Fibroblast of lung (primary cell): Measurements from ENCODE around the gene EIF1. TPM values are rescaled to one million over a fixed set of nuclear protein-coding genes. Genes with fewer than 3 reads are reported as not detected.
A peak's percentile ranks its signal among the peaks of the same experiment; 100 is the strongest.

Experiments
- DNase-seq, 2 donors: peaks; one replicate each; pipeline versions ENCODE4 v3.0.0 to v3.0.0-alpha.2; 2010; ENCODE audit warnings: low read depth in 2 of 2
- H2AFZ ChIP-seq: 2 replicates; pipeline ENCODE4 v1.5.1; 2012; ENCODE audit warnings: low read length, control low read depth, inconsistent platforms
- H3K27ac ChIP-seq: 2 replicates; pipeline ENCODE4 v1.5.1; 2011; ENCODE audit warnings: low read length, control low read depth; ENCODE audit not compliant: insufficient read depth
- H3K27me3 ChIP-seq: 2 replicates; pipeline ENCODE4 v1.5.1; 2011; ENCODE audit warnings: mild to moderate bottlenecking, low read length; ENCODE audit not compliant: control insufficient read depth, insufficient read depth
- H3K36me3 ChIP-seq: 2 replicates; pipeline ENCODE4 v1.5.1; 2011; ENCODE audit warnings: low read length; ENCODE audit not compliant: control insufficient read depth, insufficient read depth
- H3K4me1 ChIP-seq: 2 replicates; pipeline ENCODE4 v1.5.1; 2011; ENCODE audit warnings: low read length; ENCODE audit not compliant: control insufficient read depth, insufficient read depth; ENCODE audit errors: extremely low read depth
- H3K4me2 ChIP-seq: 2 replicates; pipeline ENCODE4 v1.5.1; 2011; ENCODE audit warnings: low read length, control low read depth; ENCODE audit not compliant: insufficient read depth; ENCODE audit errors: extremely low read depth
- H3K4me3 ChIP-seq, 4 experiments: fragments of 200-600 bp in 1 of 4; sonication (generic) in 1 of 4; replicated peaks in 1 of 4; 2 replicates each; pipeline ENCODE4 v1.5.1; 2011 to 2016; ENCODE audit warnings: low read length in 4 of 4, low read depth in 3 of 4, mild to moderate bottlenecking in 3 of 4, control low read depth in 2 of 4, inconsistent platforms in 1 of 4, mixed read lengths in 1 of 4; ENCODE audit not compliant: insufficient read depth in 1 of 4; ENCODE audit errors: control extremely low read depth in 1 of 4
- H3K79me2 ChIP-seq: 2 replicates; pipeline ENCODE4 v1.5.1; 2012; ENCODE audit warnings: mild to moderate bottlenecking, low read length, inconsistent platforms; ENCODE audit not compliant: control insufficient read depth, insufficient read depth
- H3K9ac ChIP-seq: 2 replicates; pipeline ENCODE4 v1.5.1; 2011; ENCODE audit warnings: mild to moderate bottlenecking, low read length, control low read depth; ENCODE audit not compliant: insufficient read depth
- H3K9me3 ChIP-seq: 2 replicates; pipeline ENCODE4 v1.5.1; 2012; ENCODE audit warnings: low read depth, low read length; ENCODE audit not compliant: control insufficient read depth, insufficient read depth
- H4K20me1 ChIP-seq: 2 replicates; pipeline ENCODE4 v1.5.1; 2011; ENCODE audit warnings: low read length; ENCODE audit not compliant: control insufficient read depth, insufficient read depth; ENCODE audit errors: extremely low read depth
- EZH2 ChIP-seq: IDR thresholded peaks from 2 replicates; pipeline ENCODE4 v1.5.1; 2012; ENCODE audit warnings: low read length, control low read depth, mild to moderate bottlenecking; ENCODE audit errors: missing control alignments
- polyA plus RNA-seq, 2 donors: library from polyadenylated mRNA; depleted of rRNA in 1 of 2; stranded (reverse) in 1 of 2; unstranded in 1 of 2; fragments of >200 nt; gene quantifications; 2 replicates each; pipeline ENCODE4 v1.2.1, GENCODE V29; 2011 to 2012; ENCODE audit warnings: missing spikeins in 1 of 2
- total RNA-seq: library from RNA; depleted of rRNA; stranded (reverse); fragments of >200 nt; gene quantifications from 2 replicates; pipeline ENCODE4 v1.2.1, GENCODE V29; 2014
- TF ChIP-seq, protein P1 (sequence below), 2 donors: IDR thresholded peaks in 1 of 2; conservative IDR thresholded peaks in 1 of 2; 1 replicate in 1 of 2; 2 replicates in 1 of 2; pipeline ENCODE4 v1.5.1; 2011 to 2012; ENCODE audit warnings: low read length in 2 of 2, control low read depth in 1 of 2, inconsistent platforms in 1 of 2, low read depth in 1 of 2, mild to moderate bottlenecking in 1 of 2

EIF1 gene
- total and polyA plus RNA-seq, 2 donors (not counting 1 experiment from before 2014, with no cell fraction given) = 145 to 256 TPM

DNA sequence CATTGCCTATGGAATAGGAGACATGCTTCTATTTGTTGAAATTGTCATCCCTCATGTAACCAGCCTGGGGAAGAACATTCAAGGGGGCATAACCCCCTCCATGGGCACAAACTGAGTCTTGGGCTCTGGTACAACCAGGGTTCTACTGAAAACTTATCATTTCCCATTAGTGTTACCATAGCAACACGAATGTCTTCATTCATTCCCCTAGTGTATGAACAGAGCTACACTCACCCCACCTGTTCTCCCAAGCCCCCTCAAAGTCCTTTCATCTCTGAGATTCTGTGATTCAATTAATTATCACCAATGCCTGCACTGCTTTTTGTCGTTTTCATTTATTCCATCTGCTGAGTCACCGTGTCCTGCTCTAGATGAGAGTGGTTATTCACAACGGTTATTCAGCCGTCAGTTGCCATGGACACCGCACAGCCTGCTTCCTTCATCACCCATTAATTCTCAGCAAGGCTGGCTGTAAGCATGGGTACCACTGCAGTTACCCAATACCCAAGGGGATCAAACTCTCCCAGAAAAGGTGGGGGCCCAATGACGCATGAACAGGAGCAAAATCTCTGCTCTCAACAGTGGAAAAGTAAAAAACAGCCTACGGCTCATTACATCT, 21.9 kb downstream of the EIF1 start:
- H3K4me1 ChIP-seq = no peaks in the 10 kb centered on the region
- DNase-seq = peak; percentile 53 to 91

DNA sequence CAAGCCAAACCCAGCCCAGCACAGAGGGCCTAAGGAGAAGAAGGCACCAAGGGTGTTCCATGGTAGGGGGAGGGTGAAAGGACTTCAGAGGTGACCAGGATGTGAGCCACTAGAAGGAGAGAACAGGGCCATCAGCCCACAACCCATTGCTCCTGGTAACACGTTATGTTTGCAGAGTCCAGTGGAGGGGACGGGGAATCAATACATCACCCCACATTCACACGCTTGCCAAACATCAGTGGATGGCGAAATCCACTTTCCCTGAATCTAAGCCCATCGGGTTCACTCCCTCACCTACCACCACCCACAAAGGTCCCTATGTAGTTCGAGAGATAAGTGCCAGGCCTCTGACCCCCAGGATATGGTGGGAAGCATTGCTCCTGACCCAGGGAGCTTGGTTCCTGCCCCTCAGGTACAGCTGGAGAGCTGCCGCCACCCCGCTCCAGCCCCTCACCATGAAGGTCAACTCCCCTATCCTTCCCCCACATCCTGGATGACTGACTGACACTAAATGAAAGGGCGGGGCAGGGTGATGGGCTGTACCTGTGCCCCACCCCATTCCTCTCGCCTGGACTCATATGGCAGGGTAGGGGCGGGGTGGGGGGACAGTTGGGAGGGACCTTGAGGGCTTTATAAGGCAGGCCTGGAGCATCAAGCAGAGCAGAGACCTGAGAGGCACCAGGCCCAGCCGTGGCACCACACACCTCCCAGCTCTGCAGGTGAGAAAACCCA, 23.1 kb downstream of the EIF1 start, which contains the start of gene GAST:
GAST (plus strand) TSS at position 663 of the 732 bp plus-strand sequence. CDS start 3,106 bp downstream, outside the sequence.
- no peak within 1 kb of the TSS for H2AFZ ChIP-seq
- peaks cover 3% of the 10 kb centered on the region for H3K27me3 ChIP-seq
- H3K36me3 ChIP-seq = no peaks in the 10 kb centered on the region
- H3K9me3 ChIP-seq = no peaks in the 10 kb centered on the region
- no peak within 1 kb of the TSS for H3K4me3 ChIP-seq
- H4K20me1 ChIP-seq = no peaks in the 10 kb centered on the region
- H3K27ac ChIP-seq = no peak within 1 kb of the TSS
- no peaks in the 10 kb centered on the region for H3K4me1 ChIP-seq
- H3K9ac ChIP-seq = no peak within 1 kb of the TSS
- no peak within 1 kb of the TSS for H3K4me2 ChIP-seq
- TF ChIP-seq EZH2 = no peak
- TF ChIP-seq, protein P1, sequence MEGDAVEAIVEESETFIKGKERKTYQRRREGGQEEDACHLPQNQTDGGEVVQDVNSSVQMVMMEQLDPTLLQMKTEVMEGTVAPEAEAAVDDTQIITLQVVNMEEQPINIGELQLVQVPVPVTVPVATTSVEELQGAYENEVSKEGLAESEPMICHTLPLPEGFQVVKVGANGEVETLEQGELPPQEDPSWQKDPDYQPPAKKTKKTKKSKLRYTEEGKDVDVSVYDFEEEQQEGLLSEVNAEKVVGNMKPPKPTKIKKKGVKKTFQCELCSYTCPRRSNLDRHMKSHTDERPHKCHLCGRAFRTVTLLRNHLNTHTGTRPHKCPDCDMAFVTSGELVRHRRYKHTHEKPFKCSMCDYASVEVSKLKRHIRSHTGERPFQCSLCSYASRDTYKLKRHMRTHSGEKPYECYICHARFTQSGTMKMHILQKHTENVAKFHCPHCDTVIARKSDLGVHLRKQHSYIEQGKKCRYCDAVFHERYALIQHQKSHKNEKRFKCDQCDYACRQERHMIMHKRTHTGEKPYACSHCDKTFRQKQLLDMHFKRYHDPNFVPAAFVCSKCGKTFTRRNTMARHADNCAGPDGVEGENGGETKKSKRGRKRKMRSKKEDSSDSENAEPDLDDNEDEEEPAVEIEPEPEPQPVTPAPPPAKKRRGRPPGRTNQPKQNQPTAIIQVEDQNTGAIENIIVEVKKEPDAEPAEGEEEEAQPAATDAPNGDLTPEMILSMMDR (conservative IDR thresholded peaks at IDR 0.05 in 1 of 2, IDR thresholded peaks at IDR 0.05 in 1 of 2; ENCODE audit: low read depth in 1 of 2, low read length in 2 of 2) = no peak
- H3K79me2 ChIP-seq = no peaks in the 10 kb centered on the region
- no peak for DNase-seq

More for the DNA sequence above, 21.9 kb downstream of the EIF1 start:
- Histone ChIP-seq H4K20me1 (no peaks in the 10 kb centered on the region), H3K36me3 (no peaks in the 10 kb centered on the region), H3K79me2 (no peaks in the 10 kb centered on the region), H3K27me3 (peaks cover 2% of the 10 kb centered on the region), H3K9me3 (no peaks in the 10 kb centered on the region), H2AFZ (no peak overlapping the region), H3K4me2 (no peak overlapping the region), H3K27ac (no peak overlapping the region), H3K4me3 (no peak overlapping the region), H3K9ac (no peak overlapping the region)
- TF ChIP-seq, protein P1 (conservative IDR thresholded peaks at IDR 0.05 in 1 of 2, IDR thresholded peaks at IDR 0.05 in 1 of 2; ENCODE audit: low read depth in 1 of 2, low read length in 2 of 2) = no peak

DNA sequence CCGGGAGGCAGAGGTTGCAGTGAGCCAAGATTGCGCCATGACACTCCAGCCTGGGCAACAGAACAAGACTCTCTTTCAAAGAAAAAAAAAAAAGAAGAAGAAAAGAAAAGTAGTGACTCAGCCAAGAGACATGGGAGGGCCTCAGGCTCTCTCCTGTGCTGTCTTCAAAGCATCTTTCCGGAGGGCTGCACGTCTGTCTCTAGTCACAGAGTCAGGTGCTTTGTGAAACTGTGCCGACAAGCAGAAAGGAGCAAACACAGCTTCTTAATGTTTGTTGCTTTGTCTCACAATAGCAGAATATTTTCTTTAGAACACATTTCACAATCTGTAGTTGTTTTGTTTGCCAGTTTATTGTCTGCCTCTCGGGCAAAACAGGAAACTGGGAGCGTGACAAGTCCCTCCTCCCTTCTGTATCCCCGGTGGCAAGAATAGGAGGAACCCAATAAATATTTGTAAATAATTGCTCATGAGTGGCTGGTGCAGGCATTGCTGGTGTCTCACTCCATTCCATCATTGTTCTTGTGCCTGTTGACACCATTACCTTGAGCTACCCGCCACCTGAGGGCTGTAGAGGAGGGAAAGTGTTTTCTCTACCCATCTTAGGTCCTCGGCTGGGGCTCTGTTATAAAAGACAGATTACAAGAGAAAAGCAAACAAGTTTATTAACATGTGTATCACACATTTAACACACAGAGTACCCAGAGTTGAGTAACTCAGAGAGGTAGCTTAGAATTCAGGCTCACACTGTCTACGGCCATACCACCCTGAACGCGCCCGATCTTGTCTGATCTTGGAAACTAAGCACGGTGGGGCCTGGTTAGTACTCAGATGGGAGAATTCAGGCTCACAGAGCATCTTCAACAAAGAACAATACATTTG, 29.0 kb downstream of the EIF1 start:
- no peaks in the 10 kb centered on the region for H4K20me1 ChIP-seq
- no peak overlapping the region for H3K4me2 ChIP-seq
- peaks cover 6% of the 10 kb centered on the region for H3K27me3 ChIP-seq
- no peak overlapping the region for H2AFZ ChIP-seq
- no peaks in the 10 kb centered on the region for H3K4me1 ChIP-seq
- H3K79me2 ChIP-seq = no peaks in the 10 kb centered on the region
- no peak for TF ChIP-seq EZH2
- DNase-seq = peak in 1 of 2 donors; percentile 24
- no peak overlapping the region for H3K9ac ChIP-seq
- H3K4me3 ChIP-seq = no peak overlapping the region
- H3K27ac ChIP-seq = no peak overlapping the region
- no peaks in the 10 kb centered on the region for H3K9me3 ChIP-seq
- H3K36me3 ChIP-seq = no peaks in the 10 kb centered on the region
